ENCODE measurements around the gene KCNJ15. TPM values are rescaled to one million over a fixed set of nuclear protein-coding genes. Genes with fewer than 3 reads are reported as not detected.
A peak's percentile ranks its signal among the peaks of the same experiment; 100 is the strongest.

Gene KCNJ15
- total and polyA plus RNA-seq, 10 donors: 0.27 to 45.6 (median 16.8) TPM

- 78 to 88% (median 82%) methylated on average over 3 of the region's 3 CpGs for WGBS, 5 donors
- Histone ChIP-seq H3K9me3 (no peaks in the 10 kb centered on the region), H3K4me1 (peaks cover 0 to 20% (median 0%) of the 10 kb centered on the region in 6 donors), H3K36me3 (no peaks in the 10 kb centered on the region), H3K4me3 (no peak overlapping the region), H3K27me3 (replicated peaks in 1 of 7) (peaks cover 0 to 3% (median 0%) of the 10 kb centered on the region in 7 donors), H3K27ac (no peak overlapping the region)
- TF ChIP-seq POLR2A (IDR thresholded peaks at IDR 0.05): no peak
- no peak for TF ChIP-seq POLR2AphosphoS5 (IDR thresholded peaks at IDR 0.05)
- TF ChIP-seq CTCF (IDR thresholded peaks at IDR 0.05 in 8 of 11, conservative IDR thresholded peaks at IDR 0.05 in 3 of 11): no peak
- no peak for DNase-seq
- intact Hi-C loops (cut with DNase I; ENCODE audit: low total_unique reads): no loop called here
Observed at GRCh38 chr21:38264571-38264970, 7.8 kb downstream of the KCNJ15 start.

- DNase-seq: no peak
- H3K27ac ChIP-seq: no peak overlapping the region
- TF ChIP-seq CTCF (IDR thresholded peaks at IDR 0.05 in 8 of 11, conservative IDR thresholded peaks at IDR 0.05 in 3 of 11): no peak
- TF ChIP-seq POLR2A (IDR thresholded peaks at IDR 0.05): no peak
- TF ChIP-seq POLR2AphosphoS5 (IDR thresholded peaks at IDR 0.05): no peak
- H3K36me3 ChIP-seq: no peaks in the 10 kb centered on the region
- intact Hi-C loops (cut with DNase I; ENCODE audit: low total_unique reads): no loop called here
- WGBS, 5 donors: 87 to 100% (median 94%) methylated on average over 1 of the region's 1 CpG
- H3K4me3 ChIP-seq: no peak overlapping the region
- peaks cover 0 to 20% (median 0%) of the 10 kb centered on the region in 6 donors for H3K4me1 ChIP-seq
- peaks cover 0 to 3% (median 0%) of the 10 kb centered on the region in 7 donors for H3K27me3 ChIP-seq (replicated peaks in 1 of 7)
- H3K9me3 ChIP-seq: no peaks in the 10 kb centered on the region
Observed at GRCh38 chr21:38265166-38265565, 8.4 kb downstream of the KCNJ15 start.

- H3K4me3 ChIP-seq: no peak overlapping the region
- 71 to 91% (median 83%) methylated on average over 2 of the region's 2 CpGs for WGBS, 5 donors
- H3K27ac ChIP-seq: peak overlapping the region in 4 of 8 donors; percentile 47 to 67 (median 54)
- H3K36me3 ChIP-seq: no peaks in the 10 kb centered on the region
- no peaks in the 10 kb centered on the region for H3K9me3 ChIP-seq
- TF ChIP-seq POLR2AphosphoS5 (IDR thresholded peaks at IDR 0.05) (no peak), CTCF (IDR thresholded peaks at IDR 0.05 in 8 of 11, conservative IDR thresholded peaks at IDR 0.05 in 3 of 11) (no peak), POLR2A (IDR thresholded peaks at IDR 0.05) (no peak)
- peaks cover 0 to 20% (median 0%) of the 10 kb centered on the region in 6 donors for H3K4me1 ChIP-seq
- DNase-seq: no peak
- intact Hi-C loops (cut with DNase I; ENCODE audit: low total_unique reads): no loop called here
- H3K27me3 ChIP-seq (replicated peaks in 1 of 7): peaks cover 0 to 3% (median 0%) of the 10 kb centered on the region in 7 donors
Observed at GRCh38 chr21:38266732-38267131, 9.9 kb downstream of the KCNJ15 start.

- DNase-seq: no peak
- intact Hi-C loops (cut with DNase I; ENCODE audit: low total_unique reads): no loop called here
- Histone ChIP-seq H3K27me3 (replicated peaks in 1 of 7) (peaks cover 0 to 3% (median 0%) of the 10 kb centered on the region in 7 donors), H3K4me1 (peaks cover 0 to 20% (median 0%) of the 10 kb centered on the region in 6 donors), H3K27ac (peak overlapping the region in 4 of 8 donors; percentile 47 to 67 (median 54)), H3K9me3 (no peaks in the 10 kb centered on the region), H3K4me3 (no peak overlapping the region), H3K36me3 (no peaks in the 10 kb centered on the region)
- no peak for TF ChIP-seq POLR2AphosphoS5 (IDR thresholded peaks at IDR 0.05)
- WGBS, 5 donors: 80 to 97% (median 88%) methylated on average over 3 of the region's 3 CpGs
Observed at GRCh38 chr21:38267136-38267755, 10.5 kb downstream of the KCNJ15 start.

Measured in spleen (tissue), 11 donors.